Activated B cell treated with CpG ODN at 0.5 μM for 24 hours (primary cell): Measurements from ENCODE around the gene ZBTB44. TPM values are rescaled to one million over a fixed set of nuclear protein-coding genes. Genes with fewer than 3 reads are reported as not detected.

Source experiments
- ATAC-seq: fragments of 200-7000 bp; cut with Tn5 transposase; one replicate; pipeline ENCODE4 v1.10.0; 2021; ENCODE audit warnings: low read depth, mild to moderate bottlenecking, moderate library complexity
- CTCF ChIA-PET: fragments of 350-600 bp; sonication (Branson Sonifier 250); formaldehyde crosslinking; loops from one replicate; lab custom pipeline; 2021; ENCODE audit warnings: antibody characterized with exemption; lab: Charles Lee
- POLR2A ChIA-PET: fragments of 350-600 bp; sonication (Branson Sonifier 250); formaldehyde crosslinking; loops from one replicate; lab custom pipeline; 2021; ENCODE audit warnings: antibody characterized with exemption; lab: Charles Lee
- DNase-seq: peaks from one replicate; pipeline ENCODE4 v3.0.0; 2022
- H3K27ac Mint-ChIP-seq: one replicate; pipeline ENCODE4 v1.8.0; 2020; ENCODE audit warnings: mixed read lengths
- H3K27me3 Mint-ChIP-seq: one replicate; pipeline ENCODE4 v1.8.0; 2021; ENCODE audit warnings: mixed read lengths
- H3K36me3 Mint-ChIP-seq: one replicate; pipeline ENCODE4 v1.8.0; 2021; ENCODE audit warnings: low read depth, mixed read lengths
- H3K4me1 Mint-ChIP-seq: one replicate; pipeline ENCODE4 v1.8.0; 2021; ENCODE audit warnings: mixed read lengths
- H3K4me3 Mint-ChIP-seq: one replicate; pipeline ENCODE4 v1.8.0; 2020; ENCODE audit warnings: mild to moderate bottlenecking, mixed read lengths
- H3K9me3 Mint-ChIP-seq: one replicate; pipeline ENCODE4 v1.8.0; 2020; ENCODE audit warnings: mixed read lengths
- intact Hi-C: fragments of 100-400 bp; cut with micrococcal nuclease; formaldehyde crosslinking; loops from one replicate; pipeline ENCODE4 v1.15.1; 2024
- total RNA-seq: library from RNA; stranded (reverse); gene quantifications from 2 replicates; pipeline ENCODE4 v1.2.3, GENCODE V29; 2022
- TF ChIP-seq, protein P1 (sequence below): fragments of 200-600 bp; IDR thresholded peaks from one replicate; pipeline ENCODE4 v1.8.0; 2022; ENCODE audit warnings: antibody characterized with exemption, mild to moderate bottlenecking

The ZBTB44 gene
- total RNA-seq, 1 donor from 2014 or later: 61.5 TPM

DNA sequence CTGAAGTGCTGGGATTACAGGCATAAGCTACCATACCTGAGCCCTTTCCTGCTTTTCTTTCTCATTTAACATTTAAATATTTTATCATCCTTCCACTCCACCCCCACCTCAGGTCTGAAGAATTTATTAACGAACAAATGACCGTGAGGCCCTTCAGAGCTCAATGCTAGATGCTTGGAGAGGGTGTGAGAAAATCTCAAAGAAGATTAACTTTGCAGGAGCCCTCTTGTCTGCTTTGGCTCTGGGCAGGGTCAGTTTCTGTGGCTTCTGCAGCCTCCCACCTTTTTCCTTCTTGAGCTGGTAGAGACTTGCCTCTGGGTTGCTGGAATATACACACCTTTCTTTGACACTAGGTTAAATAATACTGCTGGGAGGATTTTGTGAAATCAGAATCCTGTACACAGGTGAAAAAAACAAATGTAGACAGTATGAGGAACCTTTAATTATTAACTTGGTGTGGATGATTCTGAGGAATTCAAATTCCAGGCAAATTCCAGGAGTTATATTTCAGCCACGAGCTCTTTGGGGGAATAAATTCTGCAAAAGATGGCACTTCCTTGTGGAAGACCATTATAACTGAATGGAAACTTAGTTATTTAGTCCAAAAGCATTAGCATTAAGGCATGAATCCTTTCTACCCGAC, 3.4 kb upstream of the ZBTB44 start:
- Mint-ChIP-seq H3K27me3 (no peaks in the 10 kb centered on the region), H3K9me3 (peaks cover 8% of the 10 kb centered on the region), H3K4me1 (peaks cover 18% of the 10 kb centered on the region), H3K27ac (no peak overlapping the region), H3K4me3 (no peak overlapping the region), H3K36me3 (peaks cover 4% of the 10 kb centered on the region)
- CTCF ChIA-PET: no interaction called here
- intact Hi-C loops: loop anchor here (10.0 kb wide), 1 partner anchor 547 kb away; no protein-coding TSS in a partner anchor
- POLR2A ChIA-PET: interaction anchor here (0.5 kb wide), 1 partner anchor 314 kb away, joined by 3 read pairs; no protein-coding TSS in a partner anchor
- TF ChIP-seq, protein P1, sequence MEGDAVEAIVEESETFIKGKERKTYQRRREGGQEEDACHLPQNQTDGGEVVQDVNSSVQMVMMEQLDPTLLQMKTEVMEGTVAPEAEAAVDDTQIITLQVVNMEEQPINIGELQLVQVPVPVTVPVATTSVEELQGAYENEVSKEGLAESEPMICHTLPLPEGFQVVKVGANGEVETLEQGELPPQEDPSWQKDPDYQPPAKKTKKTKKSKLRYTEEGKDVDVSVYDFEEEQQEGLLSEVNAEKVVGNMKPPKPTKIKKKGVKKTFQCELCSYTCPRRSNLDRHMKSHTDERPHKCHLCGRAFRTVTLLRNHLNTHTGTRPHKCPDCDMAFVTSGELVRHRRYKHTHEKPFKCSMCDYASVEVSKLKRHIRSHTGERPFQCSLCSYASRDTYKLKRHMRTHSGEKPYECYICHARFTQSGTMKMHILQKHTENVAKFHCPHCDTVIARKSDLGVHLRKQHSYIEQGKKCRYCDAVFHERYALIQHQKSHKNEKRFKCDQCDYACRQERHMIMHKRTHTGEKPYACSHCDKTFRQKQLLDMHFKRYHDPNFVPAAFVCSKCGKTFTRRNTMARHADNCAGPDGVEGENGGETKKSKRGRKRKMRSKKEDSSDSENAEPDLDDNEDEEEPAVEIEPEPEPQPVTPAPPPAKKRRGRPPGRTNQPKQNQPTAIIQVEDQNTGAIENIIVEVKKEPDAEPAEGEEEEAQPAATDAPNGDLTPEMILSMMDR: no peak
- DNase-seq (no peak), ATAC-seq (no peak)

DNA sequence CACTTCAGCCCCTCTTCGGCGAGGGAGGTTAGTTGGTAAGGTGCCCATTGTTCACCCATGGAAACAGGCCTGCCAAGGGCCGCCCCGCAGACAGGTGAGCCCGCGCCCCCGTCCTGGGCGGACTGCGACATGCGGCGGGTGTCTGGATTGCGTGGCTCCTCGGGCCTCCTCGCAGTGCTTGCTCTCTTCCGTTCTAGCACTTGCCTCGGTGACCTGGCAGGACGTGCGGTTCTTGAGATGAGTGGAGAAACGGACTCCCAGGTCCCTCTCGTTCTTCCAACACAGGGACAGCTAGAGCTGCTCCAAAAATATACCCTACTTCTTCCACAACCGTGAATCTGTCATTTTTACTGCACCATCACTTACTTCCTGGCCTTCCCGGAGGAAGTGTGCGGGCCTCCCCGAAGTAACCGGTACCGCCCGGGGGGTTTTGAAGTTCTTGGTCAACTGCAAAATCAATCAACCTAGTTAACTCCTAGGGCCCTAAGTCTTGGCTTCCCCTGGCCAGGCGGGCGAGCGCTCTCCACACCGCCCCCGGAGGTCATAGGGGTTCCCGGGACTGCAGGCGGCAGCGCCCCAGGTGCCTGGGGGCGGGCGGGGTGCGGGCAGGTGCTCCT, 745 bp upstream of the ZBTB44 start:
- Mint-ChIP-seq H3K4me3 (peak overlapping the region; percentile 88), H3K9me3 (no peaks in the 10 kb centered on the region), H3K36me3 (peaks cover 4% of the 10 kb centered on the region), H3K27me3 (no peaks in the 10 kb centered on the region), H3K27ac (peak overlapping the region; percentile 95), H3K4me1 (peaks cover 36% of the 10 kb centered on the region)
- TF ChIP-seq, protein P1: no peak
- DNase-seq: peak; percentile 35
- intact Hi-C loops: loop anchor here (1.0 to 10.0 kb wide), 7 partner anchors 46 to 601 kb away; partner anchors contain the start of genes NFRKB, PRDM10 and SNX19
- POLR2A ChIA-PET: interaction anchor here (1.2 kb wide), 1 partner anchor 14 kb away, joined by 4 read pairs; no protein-coding TSS in a partner anchor
- CTCF ChIA-PET: no interaction called here
- ATAC-seq: peak; percentile 10

DNA sequence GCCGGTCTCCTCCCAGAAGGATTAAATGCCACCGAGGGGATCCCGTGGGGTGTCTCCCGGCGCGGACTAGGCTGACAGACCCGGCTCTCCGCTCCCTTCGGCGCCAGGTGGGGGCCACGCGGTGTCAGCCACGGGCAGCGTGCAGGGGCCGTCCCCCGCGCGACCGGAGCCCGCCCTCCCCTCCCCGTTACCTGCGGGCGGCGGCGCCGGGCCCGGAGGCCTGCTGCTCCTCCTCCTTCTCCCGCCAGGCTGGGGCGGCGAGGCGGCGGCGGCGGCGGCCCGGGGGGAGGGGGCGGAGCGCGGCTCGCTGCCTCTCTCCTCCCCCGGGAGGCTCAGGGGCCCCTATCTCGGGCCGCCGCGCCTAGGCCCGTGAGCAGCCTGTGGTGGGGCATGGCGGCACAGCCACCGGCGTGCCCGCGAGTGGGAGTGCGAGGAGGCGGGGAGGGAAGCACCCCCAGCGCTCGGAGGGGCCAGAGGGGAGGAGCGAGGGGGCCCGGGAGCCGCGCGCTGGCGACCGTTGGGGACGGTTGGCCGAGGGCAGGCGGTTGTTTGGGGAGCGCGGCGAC, 450 bp downstream of the ZBTB44 start:
- H3K4me1 Mint-ChIP-seq: peaks cover 39% of the 10 kb centered on the region
- H3K9me3 Mint-ChIP-seq: no peaks in the 10 kb centered on the region
- DNase-seq (peak; percentile 75), ATAC-seq (peak; percentile 60)
- TF ChIP-seq, protein P1: no peak
- peaks cover 4% of the 10 kb centered on the region for H3K36me3 Mint-ChIP-seq
- peak overlapping the region; percentile 89 for H3K4me3 Mint-ChIP-seq
- ChIA-PET POLR2A (interaction anchor here (1.2 kb wide), 1 partner anchor 13 kb away, joined by 4 read pairs; no protein-coding TSS in a partner anchor), CTCF (no interaction called here)
- intact Hi-C loops: loop anchor here (1.0 to 10.0 kb wide), 6 partner anchors 82 to 551 kb away; partner anchors contain the start of gene APLP2
- H3K27ac Mint-ChIP-seq: peak overlapping the region; percentile 85
- no peaks in the 10 kb centered on the region for H3K27me3 Mint-ChIP-seq

DNA sequence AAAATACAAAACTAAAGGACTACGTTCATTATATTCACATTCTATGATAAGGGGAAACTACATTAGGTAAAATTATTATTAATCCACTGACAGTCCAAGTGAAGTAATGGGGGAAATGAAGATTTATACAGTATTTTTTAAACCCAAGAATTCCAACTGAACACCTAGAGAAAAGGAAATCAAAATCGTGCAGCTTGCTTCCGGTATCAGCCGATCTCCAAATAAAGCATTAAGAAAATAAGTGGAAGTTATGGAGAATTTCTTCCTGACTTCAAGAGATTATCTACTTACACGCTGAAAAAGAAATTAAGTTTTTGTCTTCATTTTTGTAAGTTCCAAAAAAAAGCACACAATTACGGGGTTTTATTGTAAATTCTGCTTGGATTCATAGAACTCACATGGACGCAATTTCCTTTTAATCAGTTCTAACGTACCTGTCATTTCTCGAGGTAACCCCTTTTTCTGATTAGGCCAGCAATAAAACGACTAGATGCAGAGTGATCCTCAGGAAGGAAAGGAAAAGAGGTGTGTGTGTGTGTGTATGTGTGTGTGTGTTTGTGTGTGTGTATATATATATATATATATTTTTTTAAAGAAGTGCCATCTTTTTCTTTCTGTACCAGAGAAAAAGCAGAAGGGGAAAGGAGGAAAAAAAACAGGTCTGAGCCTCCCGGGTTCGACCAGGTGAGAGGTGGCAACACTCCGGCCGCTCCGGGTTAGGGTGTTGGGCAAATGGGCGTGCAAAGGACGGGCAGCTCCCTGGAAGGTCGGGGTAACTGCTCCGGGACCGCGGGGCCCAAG, 1.1 kb downstream of the ZBTB44 start:
- Mint-ChIP-seq H3K27me3 (no peaks in the 10 kb centered on the region), H3K36me3 (peaks cover 4% of the 10 kb centered on the region), H3K4me1 (peaks cover 46% of the 10 kb centered on the region), H3K9me3 (no peaks in the 10 kb centered on the region), H3K4me3 (peak overlapping the region; percentile 89), H3K27ac (peak overlapping the region; percentile 85)
- no peak for ATAC-seq
- intact Hi-C loops: loop anchor here (1.0 to 10.0 kb wide), 6 partner anchors 81 to 551 kb away; partner anchors contain the start of gene APLP2
- TF ChIP-seq, protein P1: no peak
- ChIA-PET POLR2A (no interaction called here), CTCF (no interaction called here)
- DNase-seq: no peak
